ENCODE results near the gene RPH3AL. TPM values are rescaled to one million over a fixed set of nuclear protein-coding genes. Genes with fewer than 3 reads are reported as not detected.
A peak's percentile ranks its signal among the peaks of the same experiment; 100 is the strongest.

Gene RPH3AL
- total RNA-seq, 4 donors from 2014 or later = 6.3 to 14.4 (median 10.8) TPM

GRCh38 chr17:395179-395578 lies 42.6 kb upstream of the RPH3AL start:
- Histone ChIP-seq H3K4me3 (no peak overlapping the region), H3K27me3 (peaks cover 4 to 27% (median 19%) of the 10 kb centered on the region in 3 donors), H3K9me3 (no peaks in the 10 kb centered on the region), H3K36me3 (no peaks in the 10 kb centered on the region), H3K27ac (no peak overlapping the region), H3K4me1 (no peaks in the 10 kb centered on the region)
- DNase-seq = no peak
- ATAC-seq = no peak
- intact Hi-C loops (cut with DNase I; ENCODE audit: low total_unique reads) = no loop called here
- TF ChIP-seq, protein P1, sequence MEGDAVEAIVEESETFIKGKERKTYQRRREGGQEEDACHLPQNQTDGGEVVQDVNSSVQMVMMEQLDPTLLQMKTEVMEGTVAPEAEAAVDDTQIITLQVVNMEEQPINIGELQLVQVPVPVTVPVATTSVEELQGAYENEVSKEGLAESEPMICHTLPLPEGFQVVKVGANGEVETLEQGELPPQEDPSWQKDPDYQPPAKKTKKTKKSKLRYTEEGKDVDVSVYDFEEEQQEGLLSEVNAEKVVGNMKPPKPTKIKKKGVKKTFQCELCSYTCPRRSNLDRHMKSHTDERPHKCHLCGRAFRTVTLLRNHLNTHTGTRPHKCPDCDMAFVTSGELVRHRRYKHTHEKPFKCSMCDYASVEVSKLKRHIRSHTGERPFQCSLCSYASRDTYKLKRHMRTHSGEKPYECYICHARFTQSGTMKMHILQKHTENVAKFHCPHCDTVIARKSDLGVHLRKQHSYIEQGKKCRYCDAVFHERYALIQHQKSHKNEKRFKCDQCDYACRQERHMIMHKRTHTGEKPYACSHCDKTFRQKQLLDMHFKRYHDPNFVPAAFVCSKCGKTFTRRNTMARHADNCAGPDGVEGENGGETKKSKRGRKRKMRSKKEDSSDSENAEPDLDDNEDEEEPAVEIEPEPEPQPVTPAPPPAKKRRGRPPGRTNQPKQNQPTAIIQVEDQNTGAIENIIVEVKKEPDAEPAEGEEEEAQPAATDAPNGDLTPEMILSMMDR (IDR thresholded peaks at IDR 0.05 in 4 of 5, conservative IDR thresholded peaks at IDR 0.05 in 1 of 5) = no peak
- no peak for TF ChIP-seq POLR2A (IDR thresholded peaks at IDR 0.05)
- in situ Hi-C loops (cut with MboI; ENCODE audit: low sequenced_read_pairs in 4 of 4) = loop anchor here in 1 of 4 donors (10.0 kb wide), 1 partner anchor 130 kb away; no protein-coding TSS in a partner anchor

GRCh38 chr17:394718-395095 lies 42.1 kb upstream of the RPH3AL start:
- intact Hi-C loops (cut with DNase I; ENCODE audit: low total_unique reads) = no loop called here
- H3K4me3 ChIP-seq = no peak overlapping the region
- H3K4me1 ChIP-seq = no peaks in the 10 kb centered on the region
- in situ Hi-C loops (cut with MboI; ENCODE audit: low sequenced_read_pairs in 4 of 4) = loop anchor here in 1 of 4 donors (10.0 kb wide), 1 partner anchor 130 kb away; no protein-coding TSS in a partner anchor
- no peak for ATAC-seq
- no peak overlapping the region for H3K27ac ChIP-seq
- peaks cover 4 to 27% (median 19%) of the 10 kb centered on the region in 3 donors for H3K27me3 ChIP-seq
- H3K9me3 ChIP-seq = no peaks in the 10 kb centered on the region
- DNase-seq = no peak
- H3K36me3 ChIP-seq = no peaks in the 10 kb centered on the region
- TF ChIP-seq, protein P1 (IDR thresholded peaks at IDR 0.05 in 4 of 5, conservative IDR thresholded peaks at IDR 0.05 in 1 of 5) = no peak
- TF ChIP-seq POLR2A (IDR thresholded peaks at IDR 0.05) = no peak

DNA sequence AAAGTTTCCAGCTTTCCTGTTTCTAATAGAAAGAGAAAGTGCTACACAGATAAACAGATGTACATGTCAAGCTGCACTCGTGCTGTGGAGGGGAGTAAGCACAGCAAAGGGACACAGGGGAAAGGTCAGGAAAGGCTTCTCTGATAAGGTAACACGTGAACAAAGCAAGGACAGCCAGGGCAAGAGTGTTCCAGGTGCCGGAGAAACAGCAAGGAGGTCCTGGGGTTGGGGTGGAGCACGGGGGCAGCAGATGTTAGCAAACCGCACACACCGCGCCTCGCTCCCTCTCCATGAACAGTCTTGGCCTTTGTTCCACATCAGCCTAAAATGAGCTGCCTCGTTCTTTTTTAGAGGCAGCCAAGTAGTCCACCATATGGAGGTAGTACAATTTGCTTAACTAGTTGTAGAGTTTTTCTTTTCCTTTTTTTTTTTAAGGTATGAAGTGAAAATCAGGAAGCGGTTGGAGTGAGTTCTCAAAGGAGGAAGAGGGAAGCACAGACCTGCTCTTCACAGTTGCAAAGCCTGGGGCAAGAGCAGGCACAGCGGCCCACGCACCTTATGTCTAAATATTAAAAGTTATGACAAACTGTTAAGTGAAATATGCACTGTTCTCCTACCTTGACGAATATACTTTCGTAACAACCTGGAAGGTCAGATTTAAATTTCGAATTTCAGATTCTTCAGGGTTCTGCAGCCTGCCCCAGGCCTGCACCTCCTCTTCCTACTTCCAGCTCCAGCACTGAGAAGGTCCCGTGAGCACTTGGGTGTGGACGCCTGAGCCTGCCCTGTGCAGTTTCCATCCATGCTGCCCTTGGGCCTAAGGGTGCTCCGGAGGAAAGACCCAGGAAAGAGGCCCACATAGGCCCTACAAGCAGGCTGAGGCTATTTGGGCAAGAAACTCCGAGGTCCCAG lies 41.5 kb upstream of the RPH3AL start:
- Histone ChIP-seq H3K27me3 (peaks cover 4 to 27% (median 19%) of the 10 kb centered on the region in 3 donors), H3K4me1 (no peaks in the 10 kb centered on the region), H3K27ac (peak overlapping the region in 3 of 4 donors; percentile 22 to 54 (median 38)), H3K36me3 (no peaks in the 10 kb centered on the region), H3K9me3 (no peaks in the 10 kb centered on the region), H3K4me3 (no peak overlapping the region)
- TF ChIP-seq POLR2A (IDR thresholded peaks at IDR 0.05) = no peak
- TF ChIP-seq, protein P1 (IDR thresholded peaks at IDR 0.05 in 4 of 5, conservative IDR thresholded peaks at IDR 0.05 in 1 of 5) = no peak
- ATAC-seq (no peak), DNase-seq (no peak)
- intact Hi-C loops (cut with DNase I; ENCODE audit: low total_unique reads) (no loop called here), in situ Hi-C loops (cut with MboI; ENCODE audit: low sequenced_read_pairs in 4 of 4) (loop anchor here in 1 of 4 donors (10.0 kb wide), 1 partner anchor 129 kb away; no protein-coding TSS in a partner anchor)

GRCh38 chr17:391850-392249 lies 39.2 kb upstream of the RPH3AL start:
- H3K4me3 ChIP-seq = no peak overlapping the region
- no peak for ATAC-seq
- H3K9me3 ChIP-seq = no peaks in the 10 kb centered on the region
- no peak overlapping the region for H3K27ac ChIP-seq
- H3K36me3 ChIP-seq = no peaks in the 10 kb centered on the region
- intact Hi-C loops (cut with DNase I; ENCODE audit: low total_unique reads) (no loop called here), in situ Hi-C loops (cut with MboI; ENCODE audit: low sequenced_read_pairs in 4 of 4) (loop anchor here in 1 of 4 donors (10.0 kb wide), 1 partner anchor 127 kb away; no protein-coding TSS in a partner anchor)
- no peaks in the 10 kb centered on the region for H3K4me1 ChIP-seq
- no peak for DNase-seq
- TF ChIP-seq, protein P1 (IDR thresholded peaks at IDR 0.05 in 4 of 5, conservative IDR thresholded peaks at IDR 0.05 in 1 of 5) = no peak
- TF ChIP-seq POLR2A (IDR thresholded peaks at IDR 0.05) = no peak
- peaks cover 0 to 20% (median 11%) of the 10 kb centered on the region in 3 donors for H3K27me3 ChIP-seq

All from gastrocnemius medialis (tissue), 4 donors.